ENCODE results near the gene MTUS2.

- TF ChIP-seq POLR2A (IDR thresholded peaks at IDR 0.05) (no peak), CTCF (IDR thresholded peaks at IDR 0.05) (no peak)
These were observed 663.5 kb downstream of the MTUS2 start for GRCh38 chr13:29483623-29484022.
